DND-41 (cell line): ENCODE measurements around the gene DCUN1D4.

Source experiments
- ATAC-seq: fragments of 200-7000 bp; cut with Tn5 transposase; 3 replicates; pipeline ENCODE4 v1.9.1; 2021; ENCODE audit warnings: low read depth; ENCODE audit not compliant: insufficient read depth
- DNase-seq: peaks from one replicate; pipeline ENCODE4 v3.0.0-alpha.2; 2020
- H2AFZ ChIP-seq: 2 replicates; pipeline ENCODE4 v1.6.0; 2012; ENCODE audit warnings: low read depth, low read length
- H3K27ac ChIP-seq: 2 replicates; pipeline ENCODE4 v1.5.1; 2012; ENCODE audit warnings: low read length, inconsistent platforms
- H3K27me3 ChIP-seq: fragments of 200-600 bp; sonication (generic); 2 replicates; pipeline ENCODE4 v1.6.0; 2012; ENCODE audit warnings: low read length, mild to moderate bottlenecking, inconsistent platforms; ENCODE audit not compliant: insufficient read depth, poor library complexity
- H3K36me3 ChIP-seq: 2 replicates; pipeline ENCODE4 v1.5.1; 2012; ENCODE audit warnings: low read length, inconsistent platforms; ENCODE audit not compliant: insufficient read depth
- H3K4me1 ChIP-seq: 2 replicates; pipeline ENCODE4 v1.5.1; 2012; ENCODE audit warnings: mild to moderate bottlenecking, low read length; ENCODE audit not compliant: insufficient read depth
- H3K4me2 ChIP-seq: 2 replicates; pipeline ENCODE4 v1.6.0; 2012; ENCODE audit warnings: mild to moderate bottlenecking, moderate library complexity, low read length, inconsistent platforms; ENCODE audit not compliant: insufficient read depth
- H3K4me3 ChIP-seq, 2 experiments: fragments of 200-600 bp in 1 of 2; shearing (Covaris generic) in 1 of 2; 2 replicates each; pipeline ENCODE4 v1.5.1; 2012 to 2016; ENCODE audit warnings: inconsistent platforms in 2 of 2, low read length in 2 of 2, mild to moderate bottlenecking in 2 of 2, low read depth in 1 of 2, moderate library complexity in 1 of 2
- H3K79me2 ChIP-seq: 2 replicates; pipeline ENCODE4 v1.6.0; 2012; ENCODE audit warnings: low read length, inconsistent platforms; ENCODE audit not compliant: insufficient read depth
- H3K9ac ChIP-seq: 2 replicates; pipeline ENCODE4 v1.6.0; 2012; ENCODE audit warnings: low read depth, mild to moderate bottlenecking, inconsistent platforms, low read length, moderate library complexity
- H3K9me3 ChIP-seq: 2 replicates; pipeline ENCODE4 v1.5.1; 2012; ENCODE audit warnings: low read length, moderate library complexity, mild to moderate bottlenecking, inconsistent platforms; ENCODE audit not compliant: insufficient read depth, severe bottlenecking
- H4K20me1 ChIP-seq: 2 replicates; pipeline ENCODE4 v1.6.0; 2012; ENCODE audit warnings: low read length; ENCODE audit not compliant: insufficient read depth
- EZH2 ChIP-seq: IDR thresholded peaks from 3 replicates; pipeline ENCODE4 v1.6.1; 2012; ENCODE audit warnings: borderline replicate concordance, low read depth, mild to moderate bottlenecking, moderate library complexity, low read length, inconsistent platforms; ENCODE audit not compliant: severe bottlenecking
- TF ChIP-seq, protein P1 (sequence below): IDR thresholded peaks from 2 replicates; pipeline ENCODE4 v1.5.1; 2012; ENCODE audit warnings: borderline replicate concordance, low read length, moderate library complexity, mild to moderate bottlenecking; ENCODE audit not compliant: poor library complexity, severe bottlenecking; ENCODE audit errors: extremely low read depth

Gene DCUN1D4

DNA sequence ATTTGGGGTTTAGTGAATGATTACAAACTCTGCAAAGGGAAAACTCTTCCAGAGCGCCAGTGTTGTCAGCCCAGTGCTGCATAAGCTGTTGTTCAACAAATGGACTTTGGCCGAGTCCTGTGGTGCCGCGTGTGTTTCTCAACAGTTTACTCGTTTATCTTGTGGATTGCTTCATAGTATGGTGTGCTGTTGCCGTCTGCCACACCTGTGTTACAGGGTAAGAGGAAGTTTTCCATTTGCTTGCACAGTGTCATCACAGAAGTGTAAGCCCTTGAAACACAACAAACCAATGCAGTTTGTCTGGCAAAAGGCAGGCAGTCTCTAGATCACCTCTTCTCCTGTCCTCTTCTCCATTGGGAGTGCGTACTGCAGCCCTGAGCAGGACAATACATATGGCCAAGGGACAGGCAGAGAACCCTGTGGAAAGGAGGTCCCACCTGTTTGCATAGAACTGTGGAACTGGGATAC is 66.3 kb downstream of the DCUN1D4 start:
- no peak overlapping the region for H3K27ac ChIP-seq
- peaks cover 83% of the 10 kb centered on the region for H3K36me3 ChIP-seq
- no peak overlapping the region for H2AFZ ChIP-seq

DNA sequence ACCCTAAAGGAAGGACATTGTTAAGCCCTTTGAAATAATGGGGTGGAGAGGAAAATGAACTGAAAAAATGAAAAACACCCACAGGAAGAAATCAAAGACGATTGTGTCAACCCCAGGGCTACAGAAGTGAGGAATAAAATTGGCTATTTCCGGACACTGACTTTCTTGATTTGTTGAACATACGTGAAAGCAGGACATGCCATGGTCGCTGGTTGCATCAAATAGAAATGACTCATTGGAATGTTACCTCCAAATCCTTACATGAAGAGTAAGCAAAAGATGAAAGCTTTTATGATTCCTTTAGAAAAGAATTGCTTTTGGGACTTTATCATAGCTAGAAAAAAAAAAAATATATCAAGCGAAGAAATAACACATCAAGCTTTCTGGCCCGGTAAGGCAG is 75.3 kb downstream of the DCUN1D4 start:
- no peak overlapping the region for H3K4me3 ChIP-seq
- no peaks in the 10 kb centered on the region for H3K27me3 ChIP-seq
- no peaks in the 10 kb centered on the region for H4K20me1 ChIP-seq
- no peak overlapping the region for H3K4me2 ChIP-seq
- no peak overlapping the region for H3K9ac ChIP-seq
- H3K9me3 ChIP-seq = no peaks in the 10 kb centered on the region
- peaks cover 36% of the 10 kb centered on the region for H3K36me3 ChIP-seq
- no peak overlapping the region for H3K27ac ChIP-seq
- ATAC-seq = no peak
- H3K4me1 ChIP-seq = no peaks in the 10 kb centered on the region
- no peak for DNase-seq
- no peak for TF ChIP-seq EZH2
- TF ChIP-seq, protein P1, sequence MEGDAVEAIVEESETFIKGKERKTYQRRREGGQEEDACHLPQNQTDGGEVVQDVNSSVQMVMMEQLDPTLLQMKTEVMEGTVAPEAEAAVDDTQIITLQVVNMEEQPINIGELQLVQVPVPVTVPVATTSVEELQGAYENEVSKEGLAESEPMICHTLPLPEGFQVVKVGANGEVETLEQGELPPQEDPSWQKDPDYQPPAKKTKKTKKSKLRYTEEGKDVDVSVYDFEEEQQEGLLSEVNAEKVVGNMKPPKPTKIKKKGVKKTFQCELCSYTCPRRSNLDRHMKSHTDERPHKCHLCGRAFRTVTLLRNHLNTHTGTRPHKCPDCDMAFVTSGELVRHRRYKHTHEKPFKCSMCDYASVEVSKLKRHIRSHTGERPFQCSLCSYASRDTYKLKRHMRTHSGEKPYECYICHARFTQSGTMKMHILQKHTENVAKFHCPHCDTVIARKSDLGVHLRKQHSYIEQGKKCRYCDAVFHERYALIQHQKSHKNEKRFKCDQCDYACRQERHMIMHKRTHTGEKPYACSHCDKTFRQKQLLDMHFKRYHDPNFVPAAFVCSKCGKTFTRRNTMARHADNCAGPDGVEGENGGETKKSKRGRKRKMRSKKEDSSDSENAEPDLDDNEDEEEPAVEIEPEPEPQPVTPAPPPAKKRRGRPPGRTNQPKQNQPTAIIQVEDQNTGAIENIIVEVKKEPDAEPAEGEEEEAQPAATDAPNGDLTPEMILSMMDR = no peak
- no peaks in the 10 kb centered on the region for H3K79me2 ChIP-seq
- no peak overlapping the region for H2AFZ ChIP-seq

More for the DNA sequence above, 66.3 kb downstream of the DCUN1D4 start:
- Histone ChIP-seq H4K20me1 (no peaks in the 10 kb centered on the region), H3K9me3 (no peaks in the 10 kb centered on the region), H3K4me1 (no peaks in the 10 kb centered on the region), H3K9ac (no peak overlapping the region), H3K4me3 (no peak overlapping the region), H3K4me2 (no peak overlapping the region), H3K27me3 (no peaks in the 10 kb centered on the region), H3K79me2 (no peaks in the 10 kb centered on the region)
- ATAC-seq (no peak), DNase-seq (no peak)
- no peak for TF ChIP-seq EZH2
- TF ChIP-seq, protein P1 = no peak

DNA sequence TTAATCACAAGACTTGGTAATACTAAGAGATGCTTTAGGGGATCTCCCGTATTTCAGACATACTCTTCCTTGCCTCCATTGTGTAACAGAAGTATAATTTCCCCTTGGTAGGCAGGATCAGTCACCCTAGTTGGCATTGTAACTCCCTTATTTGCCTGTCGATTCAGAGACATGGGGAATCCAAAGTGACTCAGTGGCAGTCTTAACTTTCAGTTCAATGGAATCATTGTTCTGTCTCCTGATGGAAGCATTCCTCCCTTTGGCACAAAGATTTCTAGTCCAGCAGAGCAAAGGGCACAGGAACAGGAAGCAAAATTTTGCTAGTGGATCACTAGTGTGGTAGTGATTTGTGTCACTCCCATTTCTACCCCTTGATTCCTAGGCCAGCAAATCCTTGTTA is 80.4 kb downstream of the DCUN1D4 start:
- DNase-seq (no peak), ATAC-seq (no peak)
- Histone ChIP-seq H3K27me3 (no peaks in the 10 kb centered on the region), H2AFZ (no peak overlapping the region), H3K4me2 (no peak overlapping the region), H3K9me3 (no peaks in the 10 kb centered on the region), H3K4me3 (no peak overlapping the region), H3K79me2 (no peaks in the 10 kb centered on the region), H3K36me3 (no peaks in the 10 kb centered on the region), H4K20me1 (no peaks in the 10 kb centered on the region), H3K27ac (no peak overlapping the region), H3K4me1 (no peaks in the 10 kb centered on the region), H3K9ac (no peak overlapping the region)
- no peak for TF ChIP-seq EZH2
- TF ChIP-seq, protein P1 = no peak

DNA sequence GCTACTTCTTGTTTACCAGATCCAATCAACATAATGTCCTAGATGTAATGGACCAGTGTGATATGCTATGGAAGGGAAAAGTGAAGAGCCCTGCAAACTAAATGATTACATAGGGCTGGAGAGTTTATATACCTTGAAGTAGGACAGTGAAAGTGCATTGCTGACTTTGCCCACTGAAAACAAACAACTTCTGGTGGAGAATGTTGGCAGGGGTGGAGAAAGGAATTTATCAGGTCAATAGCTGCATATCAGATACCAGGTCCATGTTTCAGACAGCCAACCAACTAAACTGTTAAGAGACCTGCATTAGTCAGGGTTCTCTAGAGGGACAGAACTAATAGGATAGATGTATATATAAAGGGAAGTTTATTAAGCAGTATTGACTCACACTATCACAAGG is 82.4 kb downstream of the DCUN1D4 start:
- ATAC-seq (no peak), DNase-seq (no peak)
- Histone ChIP-seq H3K79me2 (no peaks in the 10 kb centered on the region), H3K4me2 (no peak overlapping the region), H3K4me3 (no peak overlapping the region), H3K4me1 (no peaks in the 10 kb centered on the region), H3K9ac (no peak overlapping the region), H2AFZ (no peak overlapping the region), H3K9me3 (no peaks in the 10 kb centered on the region), H3K27ac (no peak overlapping the region), H4K20me1 (no peaks in the 10 kb centered on the region), H3K27me3 (no peaks in the 10 kb centered on the region), H3K36me3 (no peaks in the 10 kb centered on the region)
- TF ChIP-seq, protein P1 = no peak
- no peak for TF ChIP-seq EZH2
